ENCODE results near the gene ZMYM4. TPM values are rescaled to one million over a fixed set of nuclear protein-coding genes. Genes with fewer than 3 reads are reported as not detected.

The ZMYM4 gene
- polyA plus RNA-seq, 3 donors = 12.3 to 31.8 (median 26.0) TPM

DNA sequence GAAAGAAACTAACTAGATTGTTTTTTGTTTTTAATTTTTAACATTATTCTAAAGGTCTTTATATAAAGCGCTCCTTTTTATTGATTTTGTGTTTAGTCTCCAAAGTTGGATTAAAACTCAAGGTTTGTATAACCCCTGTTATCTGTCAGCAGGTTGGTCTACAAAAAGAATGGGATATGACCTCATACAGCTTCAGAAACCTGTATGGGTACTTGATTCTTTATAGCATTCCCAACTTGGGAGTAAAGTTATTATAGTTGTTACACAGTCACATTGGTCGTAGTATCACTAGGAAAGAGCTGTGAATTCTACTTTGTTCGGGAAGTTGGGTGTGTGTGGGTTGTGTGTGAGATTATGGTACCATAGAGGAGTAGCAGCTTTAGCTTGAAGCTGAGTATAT lies 52.4 kb downstream of the ZMYM4 start:
- peaks cover 0 to 17% of the 10 kb centered on the region in 2 donors for H3K36me3 ChIP-seq (replicated peaks in 1 of 2; ENCODE audit: control insufficient read depth in 1 of 2, insufficient read depth in 2 of 2, low read length in 2 of 2)
- peaks cover 32% of the 10 kb centered on the region for H3K79me2 ChIP-seq (ENCODE audit: insufficient read depth, low read length)
- Mint-ChIP-seq H3K4me1 (peaks cover 5% of the 10 kb centered on the region), H3K36me3 (peaks cover 30 to 41% of the 10 kb centered on the region in 2 donors), H3K9me3 (peaks cover 0 to 3% (median 0%) of the 10 kb centered on the region in 7 donors), H3K4me3 (no peak overlapping the region), H3K27me3 (ENCODE audit: low read depth in 3 of 3) (peaks cover 0 to 1% (median 0%) of the 10 kb centered on the region in 3 donors), H3K27ac (no peak overlapping the region)
- TF ChIP-seq, protein P1, sequence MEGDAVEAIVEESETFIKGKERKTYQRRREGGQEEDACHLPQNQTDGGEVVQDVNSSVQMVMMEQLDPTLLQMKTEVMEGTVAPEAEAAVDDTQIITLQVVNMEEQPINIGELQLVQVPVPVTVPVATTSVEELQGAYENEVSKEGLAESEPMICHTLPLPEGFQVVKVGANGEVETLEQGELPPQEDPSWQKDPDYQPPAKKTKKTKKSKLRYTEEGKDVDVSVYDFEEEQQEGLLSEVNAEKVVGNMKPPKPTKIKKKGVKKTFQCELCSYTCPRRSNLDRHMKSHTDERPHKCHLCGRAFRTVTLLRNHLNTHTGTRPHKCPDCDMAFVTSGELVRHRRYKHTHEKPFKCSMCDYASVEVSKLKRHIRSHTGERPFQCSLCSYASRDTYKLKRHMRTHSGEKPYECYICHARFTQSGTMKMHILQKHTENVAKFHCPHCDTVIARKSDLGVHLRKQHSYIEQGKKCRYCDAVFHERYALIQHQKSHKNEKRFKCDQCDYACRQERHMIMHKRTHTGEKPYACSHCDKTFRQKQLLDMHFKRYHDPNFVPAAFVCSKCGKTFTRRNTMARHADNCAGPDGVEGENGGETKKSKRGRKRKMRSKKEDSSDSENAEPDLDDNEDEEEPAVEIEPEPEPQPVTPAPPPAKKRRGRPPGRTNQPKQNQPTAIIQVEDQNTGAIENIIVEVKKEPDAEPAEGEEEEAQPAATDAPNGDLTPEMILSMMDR (IDR thresholded peaks at IDR 0.05) = no peak
- H3K4me2 ChIP-seq (replicated peaks; ENCODE audit: extremely low read depth, low read length, poor library complexity, severe bottlenecking) = no peak overlapping the region
- no peaks in the 10 kb centered on the region for H3K9me3 ChIP-seq (replicated peaks in 1 of 2; ENCODE audit: control insufficient read depth in 1 of 2, insufficient read depth in 1 of 2, low read length in 2 of 2)
- H3K27ac ChIP-seq (ENCODE audit: low read depth in 1 of 2, low read length in 2 of 2) = no peak overlapping the region
- H2AFZ ChIP-seq (ENCODE audit: insufficient read depth, low read depth, low read length, poor library complexity, severe bottlenecking) = no peak overlapping the region
- WGBS (ENCODE audit: insufficient coverage) = 100% methylated on average over 2 of the region's 3 CpGs
- no peaks in the 10 kb centered on the region for H3K27me3 ChIP-seq (ENCODE audit: control insufficient read depth in 2 of 2, insufficient read depth in 2 of 2, low read length in 2 of 2)
- intact Hi-C loops (cut with micrococcal nuclease) = no loop called here
- no peak for DNase-seq
- H4K20me1 ChIP-seq (ENCODE audit: insufficient read depth, low read length) = peaks cover 25% of the 10 kb centered on the region
- H3K4me3 ChIP-seq (replicated peaks in 1 of 3; ENCODE audit: low read depth in 2 of 3, low read length in 3 of 3) = no peak overlapping the region
- no peak overlapping the region for H3K9ac ChIP-seq (ENCODE audit: insufficient read depth, low read length, poor library complexity, severe bottlenecking)
- no peaks in the 10 kb centered on the region for H3K4me1 ChIP-seq (ENCODE audit: control insufficient read depth in 1 of 2, insufficient read depth in 2 of 2, low read length in 2 of 2)

DNA sequence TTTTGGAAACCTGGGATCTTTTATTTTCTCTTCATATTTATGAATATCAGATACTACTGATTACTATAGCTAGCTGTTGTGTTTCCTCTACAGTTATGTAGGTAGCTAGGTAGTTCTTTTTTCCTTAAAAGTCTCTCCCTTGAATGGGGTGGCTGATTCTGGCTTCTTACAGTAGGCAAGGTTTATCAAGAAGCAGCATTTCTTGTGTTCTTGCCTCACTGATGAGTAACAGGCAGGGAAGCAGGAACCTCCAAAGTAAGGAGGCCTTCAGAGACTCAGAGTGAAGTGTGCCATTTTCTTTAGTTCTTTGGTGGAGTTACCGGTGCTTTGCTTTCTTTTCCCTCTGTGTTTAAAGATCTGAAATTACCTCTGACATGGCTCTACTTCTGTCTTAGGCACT lies 56.0 kb downstream of the ZMYM4 start:
- Mint-ChIP-seq H3K27ac (peak overlapping the region in 1 of 7 donors; percentile 76), H3K4me1 (peaks cover 5% of the 10 kb centered on the region), H3K4me3 (no peak overlapping the region), H3K36me3 (peaks cover 28 to 44% of the 10 kb centered on the region in 2 donors), H3K27me3 (ENCODE audit: low read depth in 3 of 3) (no peaks in the 10 kb centered on the region), H3K9me3 (no peaks in the 10 kb centered on the region)
- TF ChIP-seq, protein P1 (IDR thresholded peaks at IDR 0.05) = no peak
- no peaks in the 10 kb centered on the region for H3K4me1 ChIP-seq (ENCODE audit: control insufficient read depth in 1 of 2, insufficient read depth in 2 of 2, low read length in 2 of 2)
- no peak overlapping the region for H3K4me2 ChIP-seq (replicated peaks; ENCODE audit: extremely low read depth, low read length, poor library complexity, severe bottlenecking)
- peaks cover 25% of the 10 kb centered on the region for H4K20me1 ChIP-seq (ENCODE audit: insufficient read depth, low read length)
- H3K4me3 ChIP-seq (replicated peaks in 1 of 3; ENCODE audit: low read depth in 2 of 3, low read length in 3 of 3) = no peak overlapping the region
- WGBS (ENCODE audit: insufficient coverage) = 100% methylated on average over 1 of the region's 1 CpG
- peaks cover 32% of the 10 kb centered on the region for H3K79me2 ChIP-seq (ENCODE audit: insufficient read depth, low read length)
- H3K27me3 ChIP-seq (ENCODE audit: control insufficient read depth in 2 of 2, insufficient read depth in 2 of 2, low read length in 2 of 2) = no peaks in the 10 kb centered on the region
- DNase-seq = peak in 1 of 3 donors; percentile 6
- no peak overlapping the region for H3K9ac ChIP-seq (ENCODE audit: insufficient read depth, low read length, poor library complexity, severe bottlenecking)
- no peaks in the 10 kb centered on the region for H3K9me3 ChIP-seq (replicated peaks in 1 of 2; ENCODE audit: control insufficient read depth in 1 of 2, insufficient read depth in 1 of 2, low read length in 2 of 2)
- peaks cover 6 to 28% of the 10 kb centered on the region in 2 donors for H3K36me3 ChIP-seq (replicated peaks in 1 of 2; ENCODE audit: control insufficient read depth in 1 of 2, insufficient read depth in 2 of 2, low read length in 2 of 2)
- H2AFZ ChIP-seq (ENCODE audit: insufficient read depth, low read depth, low read length, poor library complexity, severe bottlenecking) = no peak overlapping the region
- intact Hi-C loops (cut with micrococcal nuclease) = no loop called here
- H3K27ac ChIP-seq (ENCODE audit: low read depth in 1 of 2, low read length in 2 of 2) = no peak overlapping the region

Data from CD14-positive monocyte (primary cell).